22Rv1 (cell line): ENCODE data around the gene ENOX2.

Experiments
- ZFX ChIP-seq: fragments of 450-650 bp; IDR thresholded peaks from 2 replicates; pipeline ENCODE4 v1.6.1; 2017; ENCODE audit warnings: antibody characterized with exemption, borderline replicate concordance
- TF ChIP-seq, protein P1 (sequence below): fragments of 450-650 bp; IDR thresholded peaks from 2 replicates; pipeline ENCODE4 v1.5.1; 2017; ENCODE audit warnings: mild to moderate bottlenecking

DNA sequence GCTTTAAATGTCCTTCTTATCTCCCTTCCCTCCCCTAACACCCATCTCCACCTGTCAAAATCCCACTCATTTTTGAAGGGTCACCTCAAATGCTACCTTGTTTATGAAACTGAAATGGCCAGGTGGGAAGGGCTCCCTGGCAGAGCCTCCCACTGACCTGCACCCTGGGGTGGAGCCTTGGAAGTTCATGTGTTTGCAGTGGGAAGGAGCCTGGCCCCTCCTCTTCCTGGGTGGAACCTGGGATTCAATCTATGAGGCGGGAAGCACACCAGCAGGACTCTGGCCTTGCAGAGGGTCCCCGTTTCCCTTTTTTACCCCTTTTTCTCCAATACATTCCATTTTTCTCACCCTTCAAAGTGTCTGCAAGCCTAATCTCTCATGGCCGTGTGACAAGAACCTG lies 197.4 kb downstream of the ENOX2 start:
- TF ChIP-seq, protein P1, sequence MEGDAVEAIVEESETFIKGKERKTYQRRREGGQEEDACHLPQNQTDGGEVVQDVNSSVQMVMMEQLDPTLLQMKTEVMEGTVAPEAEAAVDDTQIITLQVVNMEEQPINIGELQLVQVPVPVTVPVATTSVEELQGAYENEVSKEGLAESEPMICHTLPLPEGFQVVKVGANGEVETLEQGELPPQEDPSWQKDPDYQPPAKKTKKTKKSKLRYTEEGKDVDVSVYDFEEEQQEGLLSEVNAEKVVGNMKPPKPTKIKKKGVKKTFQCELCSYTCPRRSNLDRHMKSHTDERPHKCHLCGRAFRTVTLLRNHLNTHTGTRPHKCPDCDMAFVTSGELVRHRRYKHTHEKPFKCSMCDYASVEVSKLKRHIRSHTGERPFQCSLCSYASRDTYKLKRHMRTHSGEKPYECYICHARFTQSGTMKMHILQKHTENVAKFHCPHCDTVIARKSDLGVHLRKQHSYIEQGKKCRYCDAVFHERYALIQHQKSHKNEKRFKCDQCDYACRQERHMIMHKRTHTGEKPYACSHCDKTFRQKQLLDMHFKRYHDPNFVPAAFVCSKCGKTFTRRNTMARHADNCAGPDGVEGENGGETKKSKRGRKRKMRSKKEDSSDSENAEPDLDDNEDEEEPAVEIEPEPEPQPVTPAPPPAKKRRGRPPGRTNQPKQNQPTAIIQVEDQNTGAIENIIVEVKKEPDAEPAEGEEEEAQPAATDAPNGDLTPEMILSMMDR = no peak
- TF ChIP-seq ZFX = no peak
